GM23338 (cell line): ENCODE measurements around the gene PLXND1. TPM values are rescaled to one million over a fixed set of nuclear protein-coding genes. Genes with fewer than 3 reads are reported as not detected.

Experiments
- ATAC-seq: fragments of 200-7000 bp; cut with Tn5 transposase; 3 replicates; pipeline ENCODE4 v1.9.1; 2020
- DNase-seq: peaks from one replicate; pipeline ENCODE4 v3.0.0-alpha.2; 2015; ENCODE audit warnings: low spot score
- H2AFZ ChIP-seq: fragments of 200-600 bp; sonication (generic); 2 replicates; pipeline ENCODE4 v1.8.0; 2016; ENCODE audit warnings: antibody characterized with exemption, mild to moderate bottlenecking, moderate library complexity
- H3F3A ChIP-seq: fragments of 200-600 bp; sonication (generic); replicated peaks from 2 replicates; pipeline ENCODE4 v1.8.0; 2017; ENCODE audit warnings: antibody characterized with exemption, mixed run types, low read depth
- H3K27ac ChIP-seq: fragments of 200-600 bp; sonication (generic); 2 replicates; pipeline ENCODE4 v1.6.1; 2016; ENCODE audit warnings: low read depth
- H3K27me3 ChIP-seq: fragments of 200-600 bp; sonication (generic); 2 replicates; pipeline ENCODE4 v1.8.0; 2016; ENCODE audit warnings: mild to moderate bottlenecking, mixed run types, moderate library complexity; ENCODE audit not compliant: insufficient read depth
- H3K36me3 ChIP-seq: fragments of 200-600 bp; sonication (generic); 2 replicates; pipeline ENCODE4 v1.8.0; 2016; ENCODE audit warnings: mild to moderate bottlenecking; ENCODE audit not compliant: insufficient read depth
- H3K4me1 ChIP-seq: fragments of 200-600 bp; sonication (generic); 2 replicates; pipeline ENCODE4 v1.8.0; 2016; ENCODE audit warnings: mild to moderate bottlenecking, moderate library complexity; ENCODE audit not compliant: insufficient read depth
- H3K4me2 ChIP-seq: fragments of 200-600 bp; sonication (generic); 2 replicates; pipeline ENCODE4 v1.7.1; 2017; ENCODE audit warnings: mixed run types
- H3K4me3 ChIP-seq: fragments of 200-600 bp; sonication (generic); 2 replicates; pipeline ENCODE4 v1.6.1; 2016; ENCODE audit warnings: mixed run types
- H3K79me2 ChIP-seq: fragments of 200-600 bp; sonication (generic); replicated peaks from 2 replicates; pipeline ENCODE4 v1.8.0; 2017; ENCODE audit warnings: mild to moderate bottlenecking; ENCODE audit not compliant: insufficient read depth
- H3K9me2 ChIP-seq: fragments of 200-600 bp; sonication (generic); 2 replicates; pipeline ENCODE4 v1.8.0; 2017; ENCODE audit not compliant: insufficient read depth
- H4K20me1 ChIP-seq: fragments of 200-600 bp; sonication (generic); replicated peaks from 2 replicates; pipeline ENCODE4 v1.8.0; 2017; ENCODE audit warnings: mild to moderate bottlenecking; ENCODE audit not compliant: insufficient read depth
- H3K27ac Mint-ChIP-seq: 2 replicates; pipeline ENCODE4 v1.8.0; 2020; ENCODE audit warnings: inconsistent platforms, mild to moderate bottlenecking, moderate library complexity, mixed read lengths
- H3K27me3 Mint-ChIP-seq: 3 replicates; pipeline ENCODE4 v1.8.0; 2022; ENCODE audit warnings: low read depth, mild to moderate bottlenecking, moderate library complexity, mixed read lengths, inconsistent platforms; ENCODE audit not compliant: insufficient read depth, poor library complexity
- H3K36me3 Mint-ChIP-seq: 3 replicates; pipeline ENCODE4 v1.8.0; 2021; ENCODE audit warnings: low read depth, mild to moderate bottlenecking, inconsistent platforms, moderate library complexity, mixed read lengths
- H3K4me1 Mint-ChIP-seq: 3 replicates; pipeline ENCODE4 v1.8.0; 2020; ENCODE audit warnings: mild to moderate bottlenecking, inconsistent platforms, mixed read lengths
- H3K4me3 Mint-ChIP-seq: 3 replicates; pipeline ENCODE4 v1.8.0; 2021; ENCODE audit warnings: moderate library complexity, mild to moderate bottlenecking, inconsistent platforms, mixed read lengths
- H3K9me3 Mint-ChIP-seq: 3 replicates; pipeline ENCODE4 v1.8.0; 2020; ENCODE audit warnings: moderate library complexity, mild to moderate bottlenecking, inconsistent platforms, mixed read lengths
- CREB1 ChIP-seq: fragments of 250-450 bp; sonication (Bioruptor Pico); IDR thresholded peaks from 2 replicates; pipeline ENCODE4 v1.5.0; 2020; ENCODE audit warnings: low read depth, mild to moderate bottlenecking, moderate library complexity
- ETS1 ChIP-seq: IDR thresholded peaks from 2 replicates; pipeline ENCODE4 v1.6.1; 2016; ENCODE audit warnings: antibody characterized with exemption
- EZH2 ChIP-seq: fragments of 200-600 bp; sonication (generic); IDR thresholded peaks from one replicate; pipeline ENCODE4 v1.8.0; 2017; ENCODE audit warnings: antibody characterized with exemption, mild to moderate bottlenecking, low read depth; ENCODE audit not compliant: unreplicated experiment
- EZH2phosphoT487 ChIP-seq: fragments of 200-600 bp; sonication (generic); IDR thresholded peaks from one replicate; pipeline ENCODE4 v1.8.1; 2018; ENCODE audit warnings: antibody characterized with exemption; ENCODE audit not compliant: unreplicated experiment
- JUNB ChIP-seq: IDR thresholded peaks from one replicate; pipeline ENCODE4 v1.6.1; 2016; ENCODE audit warnings: antibody characterized with exemption; ENCODE audit not compliant: unreplicated experiment
- POLR2AphosphoS5 ChIP-seq: IDR thresholded peaks from 2 replicates; pipeline ENCODE4 v1.6.1; 2016; ENCODE audit warnings: antibody characterized with exemption, low read depth
- STAT1 ChIP-seq: IDR thresholded peaks from one replicate; pipeline ENCODE4 v1.6.1; 2016; ENCODE audit warnings: antibody characterized with exemption; ENCODE audit not compliant: unreplicated experiment
- ZNF114 ChIP-seq: fragments of 250-450 bp; sonication (Bioruptor Pico); IDR thresholded peaks from 2 replicates; pipeline ENCODE4 v1.5.0; 2020; ENCODE audit warnings: mild to moderate bottlenecking, moderate library complexity
- ZNF331 ChIP-seq: fragments of 250-450 bp; sonication (Bioruptor Pico); IDR thresholded peaks from 2 replicates; pipeline ENCODE4 v1.5.0; 2020; ENCODE audit warnings: low read depth, mild to moderate bottlenecking, moderate library complexity
- ZNF462 ChIP-seq: fragments of 250-450 bp; sonication (Bioruptor Pico); IDR thresholded peaks from 2 replicates; pipeline ENCODE4 v1.5.0; 2020; ENCODE audit warnings: mild to moderate bottlenecking, moderate library complexity
- polyA plus RNA-seq: library from polyadenylated mRNA; unstranded; fragments of >200 nt; fragmentation: Nextera tagmentation; extraction: Ambion mirVana; gene quantifications from 2 replicates; pipeline ENCODE4 v1.2.1, GENCODE V29; 2016
- total RNA-seq: library from RNA; depleted of rRNA; stranded (reverse); fragments of >200 nt; shearing (Covaris generic); gene quantifications from 2 replicates; pipeline ENCODE4 v1.2.3, GENCODE V29; 2014

PLXND1 gene
- total and polyA plus RNA-seq, 2 experiments from 2014 or later: 13.3 to 60.4 TPM

DNA sequence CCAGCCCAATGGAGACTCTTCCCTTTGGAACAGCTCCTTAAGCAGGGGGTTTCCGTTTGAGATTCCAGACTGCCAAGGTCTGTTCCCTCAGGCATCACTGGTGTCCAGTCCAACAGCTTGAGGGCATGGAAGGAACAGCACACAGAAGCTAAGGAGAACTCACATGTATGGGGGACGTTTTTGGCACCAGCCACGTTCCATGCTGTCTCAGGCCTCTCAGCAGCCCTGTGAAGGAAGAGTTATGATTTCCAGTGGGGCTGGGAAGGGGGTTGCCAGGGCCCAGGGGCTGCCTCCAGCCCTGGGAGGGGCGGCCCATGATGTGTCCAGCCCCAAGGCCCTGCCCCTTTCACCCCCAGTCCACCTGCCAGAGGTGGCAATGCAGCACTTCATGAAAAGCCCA is 85.5 kb downstream of the PLXND1 start (continued):
- TF ChIP-seq ZNF462: no peak
- no peak for TF ChIP-seq JUNB
- TF ChIP-seq ZNF331 (CRISPR knock-in tag): no peak

DNA sequence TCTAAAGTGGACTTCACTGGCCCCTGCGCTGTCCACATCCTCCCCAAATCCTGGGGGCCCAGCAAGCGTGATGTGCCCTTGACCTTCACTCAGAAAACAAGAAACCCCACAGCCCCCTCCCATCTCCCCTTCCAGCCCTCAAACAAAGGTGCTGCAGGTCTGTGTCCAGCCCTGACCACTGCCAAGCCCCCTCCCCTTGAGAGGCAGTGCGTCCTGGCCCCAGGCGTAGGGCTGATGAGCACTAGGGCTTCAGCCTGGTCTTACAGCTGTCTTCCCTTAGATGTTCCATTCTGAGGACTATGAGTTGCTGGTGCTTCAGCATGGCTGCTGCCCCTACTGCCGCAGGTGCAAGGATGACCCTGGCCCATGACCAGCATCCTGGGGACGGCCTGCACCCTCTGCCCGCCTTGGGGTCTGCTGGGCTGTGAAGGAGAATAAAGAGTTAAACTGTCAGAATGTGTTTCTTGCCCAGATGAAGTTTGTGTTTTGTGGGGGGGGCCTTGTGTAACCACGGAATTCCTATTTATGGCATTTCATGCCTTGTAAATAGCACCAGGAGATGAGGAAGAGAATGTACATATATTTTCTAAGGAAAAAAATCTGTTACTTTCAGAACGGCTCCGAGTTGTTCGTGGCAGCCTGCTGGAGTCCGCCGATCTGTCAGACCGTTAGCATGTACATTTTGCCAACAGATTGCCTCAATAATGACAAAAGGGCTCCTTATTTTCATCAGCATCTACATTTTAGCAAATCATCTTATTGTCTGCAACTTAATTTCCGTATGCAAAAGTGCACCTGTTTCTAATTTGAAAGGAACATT is 86.4 kb downstream of the PLXND1 start:
- no peak overlapping the region for H3K4me3 Mint-ChIP-seq
- H3K4me1 Mint-ChIP-seq: peaks cover 9% of the 10 kb centered on the region
- TF ChIP-seq CREB1 (no peak), EZH2phosphoT487 (no peak), ZNF114 (CRISPR knock-in tag) (no peak), STAT1 (no peak), EZH2 (no peak), ZNF331 (CRISPR knock-in tag) (no peak), ETS1 (no peak), POLR2AphosphoS5 (no peak)

More for the DNA sequence above, 86.4 kb downstream of the PLXND1 start:
- H3K27ac ChIP-seq: no peak overlapping the region
- H3K4me2 ChIP-seq: no peak overlapping the region
- no peak overlapping the region for H2AFZ ChIP-seq
- H3K4me3 ChIP-seq: no peak overlapping the region
- H3K9me3 Mint-ChIP-seq: no peaks in the 10 kb centered on the region; the same call in 2 of the 3 replicates
- H3K79me2 ChIP-seq: no peaks in the 10 kb centered on the region
- no peaks in the 10 kb centered on the region for H4K20me1 ChIP-seq
- peaks cover 15% of the 10 kb centered on the region for H3K36me3 Mint-ChIP-seq
- DNase-seq (no peak), ATAC-seq (no peak)
- H3K9me2 ChIP-seq: no peaks in the 10 kb centered on the region
- no peak overlapping the region for H3K27ac Mint-ChIP-seq
- peaks cover 11% of the 10 kb centered on the region for H3K27me3 Mint-ChIP-seq
- H3K27me3 ChIP-seq: no peaks in the 10 kb centered on the region
- H3K4me1 ChIP-seq: no peaks in the 10 kb centered on the region
- no peaks in the 10 kb centered on the region for H3K36me3 ChIP-seq
- no peaks in the 10 kb centered on the region for H3F3A ChIP-seq
